Sciatic nerve (tissue), 2 donors: ENCODE measurements around the gene NHLRC4. TPM values are rescaled to one million over a fixed set of nuclear protein-coding genes. Genes with fewer than 3 reads are reported as not detected.

Experiments used
- ATAC-seq: fragments of 200-7000 bp; cut with Tn5 transposase; one replicate; pipeline ENCODE4 v1.9.1; 2020; ENCODE audit warnings: mild to moderate bottlenecking, moderate library complexity
- DNase-seq: peaks from one replicate; pipeline ENCODE4 v3.0.0-alpha.2; 2020; ENCODE audit warnings: low spot score
- intact Hi-C: fragments of 100-400 bp; cut with DNase I; formaldehyde crosslinking; loops from one replicate; pipeline ENCODE4 v1.14.2; 2022
- microRNA-seq: library from miRNA; unstranded; fragments of <30 nt; microRNA quantifications from one replicate; pipeline ENCODE4 v1.2.0, GENCODE V29; 2020
- total RNA-seq: library from RNA; stranded (reverse); fragmentation: NEBNext Ultra II Directional; extraction: Animal tissue kit (Norgen Biotek cat#: 25700); gene quantifications from one replicate; pipeline ENCODE4 v1.2.1, GENCODE V29; 2021
- donor health status: DM: no; HTN: no; CAD: no.
- donor health status: DM: no; HTN: no; CAD: no.

Gene NHLRC4
- total RNA-seq, 1 donor from 2014 or later: 1.2 TPM

- intact Hi-C loops: no loop called here
- DNase-seq (no peak), ATAC-seq (no peak)
Measured at GRCh38 chr16:615122-615521, 48.3 kb downstream of the NHLRC4 start.

GRCh38 chr16:616733-617586 lies 50.2 kb downstream of the NHLRC4 start:
- DNase-seq (no peak), ATAC-seq (peak; percentile 17)
- intact Hi-C loops: no loop called here

GRCh38 chr16:617855-618254 lies 51.0 kb downstream of the NHLRC4 start:
- DNase-seq (no peak), ATAC-seq (no peak)
- intact Hi-C loops: no loop called here

Small RNAs within 50 kb of the gene (microRNA-seq; reads per million reads assigned to microRNA genes)
- gene MIR3176 (1.1 reads per million), gene MIR5587 (not detected)

Other genes starting within 250 kb of the NHLRC4 start
- gene AXIN1, start 214.3 kb upstream of the NHLRC4 start, total RNA-seq: 20.1 TPM
- gene MRPL28, start 196.5 kb upstream of the NHLRC4 start, total RNA-seq: 32.5 TPM
- 29.0 TPM for gene PGAP6, start 185.0 kb upstream of the NHLRC4 start, total RNA-seq
- gene NME4, start 169.8 kb upstream of the NHLRC4 start, total RNA-seq: 68.3 TPM
- gene DECR2, start 165.1 kb upstream of the NHLRC4 start, total RNA-seq: 10.4 TPM
- gene RAB11FIP3, start 141.4 kb upstream of the NHLRC4 start, total RNA-seq: 56.0 TPM
- gene CAPN15, start 39.3 kb upstream of the NHLRC4 start, total RNA-seq: 35.2 TPM
- not detected for gene PRR35, start 6.6 kb upstream of the NHLRC4 start, total RNA-seq
- 46.6 TPM for gene PIGQ, start 3.0 kb downstream of the NHLRC4 start, total RNA-seq
- 22.5 TPM for gene RAB40C, start 23.1 kb downstream of the NHLRC4 start, total RNA-seq
- 1.5 TPM for gene WFIKKN1, start 64.0 kb downstream of the NHLRC4 start, total RNA-seq
- 54.1 TPM for gene METTL26, start 69.3 kb downstream of the NHLRC4 start, total RNA-seq
- 15.5 TPM for gene MCRIP2, start 74.8 kb downstream of the NHLRC4 start, total RNA-seq
- gene WDR90, start 82.4 kb downstream of the NHLRC4 start, total RNA-seq: 33.3 TPM
- 95.9 TPM for gene RHOT2, start 101.1 kb downstream of the NHLRC4 start, total RNA-seq
- gene RHBDL1, start 108.7 kb downstream of the NHLRC4 start, total RNA-seq: 1.6 TPM
- gene STUB1, start 113.4 kb downstream of the NHLRC4 start, total RNA-seq: 80.2 TPM
- gene JMJD8, start 117.3 kb downstream of the NHLRC4 start, total RNA-seq: 36.1 TPM
- gene WDR24, start 123.4 kb downstream of the NHLRC4 start, total RNA-seq: 10.1 TPM
- gene FBXL16, start 138.8 kb downstream of the NHLRC4 start, total RNA-seq: 6.5 TPM
- gene METRN, start 148.1 kb downstream of the NHLRC4 start, total RNA-seq: 120 TPM
- 26.3 TPM for gene ANTKMT, start 154.1 kb downstream of the NHLRC4 start, total RNA-seq
- 2.1 TPM for gene CCDC78, start 159.4 kb downstream of the NHLRC4 start, total RNA-seq
- gene HAGHL, start 160.1 kb downstream of the NHLRC4 start, total RNA-seq: 6.5 TPM
- gene CIAO3, start 174.0 kb downstream of the NHLRC4 start, total RNA-seq: 26.9 TPM
- 2.9 TPM for gene MSLN, start 193.7 kb downstream of the NHLRC4 start, total RNA-seq
- 11.4 TPM for gene RPUSD1, start 221.4 kb downstream of the NHLRC4 start, total RNA-seq
- gene CHTF18, start 221.6 kb downstream of the NHLRC4 start, total RNA-seq: 18.9 TPM
- gene GNG13, start 233.7 kb downstream of the NHLRC4 start, total RNA-seq: not detected